Activated CD4-positive, alpha-beta T cell treated with anti-CD3 and anti-CD28 coated beads for 36 hours (primary cell): ENCODE measurements around the gene TAMM41. TPM values are rescaled to one million over a fixed set of nuclear protein-coding genes. Genes with fewer than 3 reads are reported as not detected.
"Not testable (repeated sequence)": the region's sequence is repeated elsewhere in the genome, so short reads cannot be mapped to it uniquely, and the experiment has no call there.

Experiments used
- ATAC-seq: fragments of 200-7000 bp; cut with Tn5 transposase; one replicate; pipeline ENCODE4 v1.10.0; 2021; ENCODE audit warnings: mild to moderate bottlenecking, moderate library complexity
- CTCF ChIA-PET: fragments of 350-600 bp; sonication (Branson Sonifier 250); formaldehyde crosslinking; loops from one replicate; lab custom pipeline; 2021; ENCODE audit warnings: antibody characterized with exemption; lab: Charles Lee
- POLR2A ChIA-PET: fragments of 350-600 bp; sonication (Branson Sonifier 250); formaldehyde crosslinking; loops from one replicate; lab custom pipeline; 2021; ENCODE audit warnings: antibody characterized with exemption, inconsistent platforms; lab: Charles Lee
- DNase-seq: peaks from one replicate; pipeline ENCODE4 v3.0.0-alpha.2; 2020
- H3K27ac Mint-ChIP-seq: one replicate; pipeline ENCODE4 v1.8.0; 2021; ENCODE audit warnings: mixed read lengths
- H3K27me3 Mint-ChIP-seq: one replicate; pipeline ENCODE4 v1.8.0; 2021; ENCODE audit warnings: mixed read lengths
- H3K36me3 Mint-ChIP-seq: one replicate; pipeline ENCODE4 v1.8.0; 2021; ENCODE audit warnings: low read depth, mixed read lengths
- H3K4me1 Mint-ChIP-seq: one replicate; pipeline ENCODE4 v1.8.0; 2021; ENCODE audit warnings: mixed read lengths
- H3K4me3 Mint-ChIP-seq: one replicate; pipeline ENCODE4 v1.8.0; 2021; ENCODE audit warnings: mild to moderate bottlenecking, moderate library complexity, mixed read lengths
- H3K9me3 Mint-ChIP-seq: one replicate; pipeline ENCODE4 v1.8.0; 2021; ENCODE audit warnings: low read depth, mixed read lengths
- intact Hi-C, 2 experiments: fragments of 100-400 bp; cut with DNase I in 1 of 2; cut with micrococcal nuclease in 1 of 2; formaldehyde crosslinking; loops; one replicate each; pipeline versions ENCODE4 v1.14.2 to v1.15.1; 2022 to 2024; cut with DNase I, micrococcal nuclease
- total RNA-seq, 2 experiments: library from RNA; stranded (reverse); gene quantifications; one replicate each; pipeline ENCODE4 v1.2.3, GENCODE V29; 2021

Gene TAMM41
- 10 to 100 TPM; 26.3 to 30.2 TPM for total RNA-seq

- no peaks in the 10 kb centered on the region for H3K9me3 Mint-ChIP-seq
- ATAC-seq = peak; percentile 100
- peak within 1 kb of the TSS; percentile 91 for H3K27ac Mint-ChIP-seq
- POLR2A ChIA-PET = no interaction called here
- peak within 1 kb of the TSS; percentile 97 for H3K4me3 Mint-ChIP-seq
- DNase-seq = peak; percentile 95
- CTCF ChIA-PET = interaction anchor here (0.7 to 1.4 kb wide), 6 partner anchors 11 to 471 kb away, joined by 3 to 5 read pairs (median 4); no protein-coding TSS in a partner anchor
- H3K4me1 Mint-ChIP-seq = peaks cover 31% of the 10 kb centered on the region
- no peaks in the 10 kb centered on the region for H3K27me3 Mint-ChIP-seq
- H3K36me3 Mint-ChIP-seq = peaks cover 21% of the 10 kb centered on the region
- intact Hi-C loops = loop anchor here (1.0 to 5.0 kb wide), 5 partner anchors 126 to 711 kb away; partner anchors contain the start of genes ATG7 (in 1 of the 2), MKRN2 (in 1 of the 2) and TSEN2 (in 1 of the 2)
Observed at GRCh38 chr3:11846281-11847266, at the start of gene TAMM41. TSS of gene TAMM41 (minus strand) at chr3:11846885. CDS start at chr3:11846636, 249 bp downstream.

- intact Hi-C loops = no loop called here
- Mint-ChIP-seq H3K4me3 (no peak overlapping the region), H3K4me1 (no peaks in the 10 kb centered on the region), H3K9me3 (no peaks in the 10 kb centered on the region), H3K36me3 (no peaks in the 10 kb centered on the region), H3K27ac (no peak overlapping the region), H3K27me3 (peaks cover 4% of the 10 kb centered on the region)
- ChIA-PET CTCF (interaction anchor here (0.6 to 1.2 kb wide), 2 partner anchors 12 to 276 kb away, joined by 3 read pairs; no protein-coding TSS in a partner anchor), POLR2A (interaction anchor here (0.6 kb wide), 1 partner anchor 308 kb away, joined by 3 read pairs; no protein-coding TSS in a partner anchor)
- ATAC-seq (no peak), DNase-seq (no peak)
Observed at GRCh38 chr3:11878837-11879236, 32.2 kb upstream of the TAMM41 start.

- intact Hi-C loops, H3K36me3 Mint-ChIP-seq, H3K9me3 Mint-ChIP-seq, H3K4me3 Mint-ChIP-seq, POLR2A ChIA-PET, CTCF ChIA-PET, H3K27ac Mint-ChIP-seq, DNase-seq, H3K4me1 Mint-ChIP-seq, ATAC-seq: not testable (repeated sequence)
- H3K27me3 Mint-ChIP-seq = peaks cover 15% of the 10 kb centered on the region
Observed at GRCh38 chr3:11874707-11875106, 28.0 kb upstream of the TAMM41 start.

GRCh38 chr3:11863739-11864138 is 17.1 kb upstream of the TAMM41 start:
- peaks cover 28% of the 10 kb centered on the region for H3K27me3 Mint-ChIP-seq
- CTCF ChIA-PET, H3K36me3 Mint-ChIP-seq, H3K4me1 Mint-ChIP-seq, H3K27ac Mint-ChIP-seq, H3K4me3 Mint-ChIP-seq, DNase-seq, ATAC-seq, H3K9me3 Mint-ChIP-seq, intact Hi-C loops, POLR2A ChIA-PET: not testable (repeated sequence)

- intact Hi-C loops, DNase-seq, CTCF ChIA-PET, H3K4me1 Mint-ChIP-seq, H3K27ac Mint-ChIP-seq, H3K36me3 Mint-ChIP-seq, H3K9me3 Mint-ChIP-seq, POLR2A ChIA-PET, H3K4me3 Mint-ChIP-seq, ATAC-seq: not testable (repeated sequence)
- H3K27me3 Mint-ChIP-seq = peaks cover 28% of the 10 kb centered on the region
Observed at GRCh38 chr3:11862584-11862983, 15.9 kb upstream of the TAMM41 start.

GRCh38 chr3:11862145-11862544 is 15.5 kb upstream of the TAMM41 start:
- H3K4me3 Mint-ChIP-seq, POLR2A ChIA-PET: not testable (repeated sequence)

GRCh38 chr3:11860213-11860612 is 13.5 kb upstream of the TAMM41 start:
- POLR2A ChIA-PET, CTCF ChIA-PET, H3K4me3 Mint-ChIP-seq, intact Hi-C loops, DNase-seq, H3K27ac Mint-ChIP-seq, H3K36me3 Mint-ChIP-seq, ATAC-seq, H3K9me3 Mint-ChIP-seq, H3K4me1 Mint-ChIP-seq: not testable (repeated sequence)
- peaks cover 25% of the 10 kb centered on the region for H3K27me3 Mint-ChIP-seq

More at GRCh38 chr3:11862145-11862544, 15.5 kb upstream of the TAMM41 start:
- H3K9me3 Mint-ChIP-seq, H3K36me3 Mint-ChIP-seq, ATAC-seq, CTCF ChIA-PET, H3K27ac Mint-ChIP-seq, DNase-seq, intact Hi-C loops, H3K4me1 Mint-ChIP-seq: not testable (repeated sequence)
- H3K27me3 Mint-ChIP-seq = peaks cover 30% of the 10 kb centered on the region

- Mint-ChIP-seq H3K9me3 (no peaks in the 10 kb centered on the region), H3K4me1 (no peaks in the 10 kb centered on the region), H3K4me3 (no peak overlapping the region), H3K27ac (no peak overlapping the region), H3K36me3 (no peaks in the 10 kb centered on the region), H3K27me3 (peaks cover 10% of the 10 kb centered on the region)
- ChIA-PET CTCF (no interaction called here), POLR2A (no interaction called here)
- intact Hi-C loops = no loop called here
- no peak for ATAC-seq
- no peak for DNase-seq
Observed at GRCh38 chr3:11853450-11853849, 6.8 kb upstream of the TAMM41 start.

GRCh38 chr3:11850003-11850402 is 3.3 kb upstream of the TAMM41 start:
- ATAC-seq = no peak
- Mint-ChIP-seq H3K4me3 (no peak overlapping the region), H3K27me3 (peaks cover 4% of the 10 kb centered on the region), H3K36me3 (peaks cover under 1% of the 10 kb centered on the region), H3K9me3 (no peaks in the 10 kb centered on the region), H3K27ac (no peak overlapping the region), H3K4me1 (peaks cover 19% of the 10 kb centered on the region)
- intact Hi-C loops = no loop called here
- POLR2A ChIA-PET = interaction anchor here (0.6 kb wide), 1 partner anchor 1156 kb away, joined by 4 read pairs; no protein-coding TSS in a partner anchor
- DNase-seq = no peak
- CTCF ChIA-PET = no interaction called here

- Mint-ChIP-seq H3K9me3 (no peaks in the 10 kb centered on the region), H3K4me1 (peaks cover 31% of the 10 kb centered on the region), H3K36me3 (peaks cover 17% of the 10 kb centered on the region), H3K27ac (peak overlapping the region; percentile 91), H3K27me3 (peaks cover 3% of the 10 kb centered on the region), H3K4me3 (peak overlapping the region; percentile 97)
- POLR2A ChIA-PET = no interaction called here
- intact Hi-C loops = loop anchor here (2.0 to 5.0 kb wide), 2 partner anchors 129 to 710 kb away; partner anchors contain the start of gene MKRN2 (in 1 of the 2)
- CTCF ChIA-PET = interaction anchor here (0.6 to 1.3 kb wide), 5 partner anchors 22 to 1387 kb away, joined by 3 to 4 read pairs (median 3); no protein-coding TSS in a partner anchor
- DNase-seq = peak; percentile 39
- ATAC-seq = no peak
Observed at GRCh38 chr3:11847607-11848006, 922 bp upstream of the TAMM41 start.

GRCh38 chr3:11845651-11846050 is 1.0 kb downstream of the TAMM41 start:
- intact Hi-C loops = loop anchor here (1.0 to 5.0 kb wide), 6 partner anchors 25 to 712 kb away; partner anchors contain the start of genes ATG7 (in 1 of the 2), MKRN2 (in 1 of the 2) and TSEN2 (in 1 of the 2)
- DNase-seq (peak; percentile 28), ATAC-seq (no peak)
- ChIA-PET POLR2A (no interaction called here), CTCF (interaction anchor here (0.6 to 1.9 kb wide), 5 partner anchors 10 to 766 kb away, joined by 3 to 8 read pairs (median 5); no protein-coding TSS in a partner anchor)
- H3K9me3 Mint-ChIP-seq = no peaks in the 10 kb centered on the region
- H3K36me3 Mint-ChIP-seq = peaks cover 22% of the 10 kb centered on the region
- peak overlapping the region; percentile 91 for H3K27ac Mint-ChIP-seq
- H3K4me3 Mint-ChIP-seq = peak overlapping the region; percentile 97
- H3K27me3 Mint-ChIP-seq = no peaks in the 10 kb centered on the region
- peaks cover 31% of the 10 kb centered on the region for H3K4me1 Mint-ChIP-seq
